Coronary artery (tissue), 2 donors: ENCODE measurements around the gene BPIFB4.
A peak's percentile ranks its signal among the peaks of the same experiment; 100 is the strongest.
"Not testable (repeated sequence)": the region's sequence is repeated elsewhere in the genome, so short reads cannot be mapped to it uniquely, and the experiment has no call there.

Source experiments
- DNase-seq: peaks from one replicate; pipeline ENCODE4 v3.0.0-alpha.2; 2017; ENCODE audit warnings: low spot score
- H3K27ac ChIP-seq, 2 donors: fragments of 200-600 bp; sonication (generic); one replicate each; pipeline ENCODE4 v1.5.1; 2016 to 2019
- H3K4me3 ChIP-seq: fragments of 200-600 bp; sonication (generic); 2 replicates; pipeline ENCODE4 v1.5.1; 2016; ENCODE audit warnings: mild to moderate bottlenecking, moderate library complexity
- TF ChIP-seq, protein P1 (sequence below): fragments of 200-600 bp; sonication (generic); IDR thresholded peaks from one replicate; pipeline ENCODE4 v1.5.1; 2019; ENCODE audit warnings: antibody characterized with exemption

The BPIFB4 gene

DNA sequence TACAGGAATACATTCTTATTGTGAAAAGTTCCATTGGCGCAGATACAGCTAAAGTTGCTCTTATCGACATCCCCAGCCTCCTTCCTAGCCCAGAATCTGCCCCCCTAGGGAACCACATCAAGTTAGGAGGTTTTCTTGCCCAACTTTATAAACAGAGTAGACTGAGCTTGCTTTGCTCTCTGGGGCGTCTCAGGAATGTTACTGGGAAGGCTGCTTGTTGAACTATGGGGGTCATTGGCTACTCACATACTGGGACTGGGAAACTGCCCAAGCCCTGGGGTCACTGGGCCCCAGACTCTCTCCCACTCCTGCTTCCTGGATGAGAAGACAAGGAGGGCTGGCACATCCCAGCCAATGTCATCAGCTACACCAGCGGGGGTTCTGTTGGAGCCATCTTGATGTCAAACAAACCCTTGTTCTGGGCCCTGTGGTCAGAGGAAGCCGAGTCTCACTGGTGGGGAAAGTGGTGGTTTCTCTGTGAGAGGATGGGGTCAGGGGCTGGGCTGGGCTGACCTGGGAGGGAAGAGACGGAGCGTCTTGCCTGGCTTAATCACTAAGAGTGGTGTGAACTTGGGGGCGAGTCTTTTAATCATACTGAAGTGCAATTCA is 26.0 kb downstream of the BPIFB4 start:
- Histone ChIP-seq H3K4me3 (no peak overlapping the region), H3K27ac (peak overlapping the region in 1 of 2 donors; percentile 66)
- TF ChIP-seq, protein P1, sequence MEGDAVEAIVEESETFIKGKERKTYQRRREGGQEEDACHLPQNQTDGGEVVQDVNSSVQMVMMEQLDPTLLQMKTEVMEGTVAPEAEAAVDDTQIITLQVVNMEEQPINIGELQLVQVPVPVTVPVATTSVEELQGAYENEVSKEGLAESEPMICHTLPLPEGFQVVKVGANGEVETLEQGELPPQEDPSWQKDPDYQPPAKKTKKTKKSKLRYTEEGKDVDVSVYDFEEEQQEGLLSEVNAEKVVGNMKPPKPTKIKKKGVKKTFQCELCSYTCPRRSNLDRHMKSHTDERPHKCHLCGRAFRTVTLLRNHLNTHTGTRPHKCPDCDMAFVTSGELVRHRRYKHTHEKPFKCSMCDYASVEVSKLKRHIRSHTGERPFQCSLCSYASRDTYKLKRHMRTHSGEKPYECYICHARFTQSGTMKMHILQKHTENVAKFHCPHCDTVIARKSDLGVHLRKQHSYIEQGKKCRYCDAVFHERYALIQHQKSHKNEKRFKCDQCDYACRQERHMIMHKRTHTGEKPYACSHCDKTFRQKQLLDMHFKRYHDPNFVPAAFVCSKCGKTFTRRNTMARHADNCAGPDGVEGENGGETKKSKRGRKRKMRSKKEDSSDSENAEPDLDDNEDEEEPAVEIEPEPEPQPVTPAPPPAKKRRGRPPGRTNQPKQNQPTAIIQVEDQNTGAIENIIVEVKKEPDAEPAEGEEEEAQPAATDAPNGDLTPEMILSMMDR: no peak
- no peak for DNase-seq

DNA sequence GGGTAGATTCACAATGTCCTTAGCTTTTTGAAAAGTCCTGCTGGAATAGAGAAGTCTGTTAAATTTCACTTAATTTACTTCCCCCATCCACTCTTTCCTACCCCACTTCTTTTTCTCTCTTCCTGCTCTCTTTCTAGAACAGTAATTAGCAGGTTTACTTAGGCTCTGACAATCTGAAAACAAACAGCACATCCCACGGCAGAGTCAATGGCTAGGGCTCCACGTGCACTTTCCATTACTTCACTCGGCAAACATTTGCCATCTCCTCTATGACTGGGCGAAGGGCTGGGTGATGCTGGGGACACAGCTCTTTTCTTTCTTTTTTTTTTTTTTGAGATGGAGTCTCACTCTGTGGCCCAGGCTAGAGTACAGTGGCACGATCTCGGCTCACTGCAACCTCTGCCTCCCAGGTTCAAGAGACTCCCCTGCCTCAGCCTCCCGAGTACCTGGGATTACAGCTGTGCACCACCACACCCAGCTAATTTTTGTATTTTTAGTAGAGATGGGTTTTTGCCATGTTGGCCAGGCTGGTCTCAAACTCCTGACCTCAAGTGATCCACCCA is 26.7 kb downstream of the BPIFB4 start:
- peak overlapping the region in 1 of 2 donors; percentile 66 for H3K27ac ChIP-seq
- not testable (repeated sequence) for H3K4me3 ChIP-seq, DNase-seq

DNA sequence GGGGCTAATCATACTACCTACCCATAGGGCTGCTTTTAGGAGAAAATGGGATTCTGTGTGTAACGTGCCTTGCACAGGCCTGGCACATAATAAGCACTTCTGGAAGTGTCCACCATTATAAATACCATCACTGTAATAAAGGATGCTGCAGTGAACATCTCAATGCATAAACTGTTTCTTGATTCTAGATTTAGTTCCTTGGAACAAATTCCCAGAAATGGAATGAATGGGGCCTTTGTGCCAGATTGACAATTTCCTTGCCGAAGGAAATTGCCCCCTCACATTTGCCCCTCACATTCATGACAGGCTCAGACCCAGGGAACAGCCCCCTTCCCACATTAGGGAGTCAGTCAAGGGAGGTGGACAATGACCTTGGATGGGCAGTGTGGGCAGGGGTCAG is 29.2 kb downstream of the BPIFB4 start:
- Histone ChIP-seq H3K4me3 (no peak overlapping the region), H3K27ac (no peak overlapping the region)
- TF ChIP-seq, protein P1: no peak
- no peak for DNase-seq

DNA sequence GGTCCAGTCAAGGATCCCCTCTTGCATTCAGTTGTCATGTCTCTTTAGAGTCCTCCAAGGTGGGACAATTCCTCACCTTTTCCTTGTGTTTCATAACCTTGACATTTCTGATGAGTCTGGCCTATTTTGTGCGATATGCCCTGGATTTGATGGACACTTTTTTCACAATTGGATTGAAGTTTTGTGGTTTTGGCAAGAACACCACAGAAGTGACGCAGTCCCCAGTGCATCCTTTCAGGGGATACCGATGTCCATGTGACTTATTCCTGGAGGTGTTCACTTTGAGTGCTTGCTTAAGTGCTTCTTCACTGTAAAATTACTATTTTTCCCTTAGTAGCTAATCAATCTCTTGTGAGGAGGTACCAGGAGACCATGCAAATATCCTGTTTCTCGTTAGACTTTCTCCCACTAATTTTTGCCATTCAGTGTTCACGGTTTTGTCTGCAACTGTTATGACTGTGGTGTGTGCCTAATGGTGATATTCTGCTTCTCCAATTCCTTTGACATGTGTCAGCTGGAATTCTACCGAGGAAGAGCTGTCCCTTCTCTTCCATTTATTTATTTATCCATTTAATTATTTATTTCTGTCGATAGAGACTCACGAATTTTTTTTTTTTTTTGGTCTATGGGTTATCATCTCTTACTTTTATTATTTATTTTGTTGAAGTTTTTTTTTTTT is 30.8 kb downstream of the BPIFB4 start:
- no peak overlapping the region for H3K27ac ChIP-seq
- no peak for DNase-seq
- TF ChIP-seq, protein P1: no peak
- no peak overlapping the region for H3K4me3 ChIP-seq

DNA sequence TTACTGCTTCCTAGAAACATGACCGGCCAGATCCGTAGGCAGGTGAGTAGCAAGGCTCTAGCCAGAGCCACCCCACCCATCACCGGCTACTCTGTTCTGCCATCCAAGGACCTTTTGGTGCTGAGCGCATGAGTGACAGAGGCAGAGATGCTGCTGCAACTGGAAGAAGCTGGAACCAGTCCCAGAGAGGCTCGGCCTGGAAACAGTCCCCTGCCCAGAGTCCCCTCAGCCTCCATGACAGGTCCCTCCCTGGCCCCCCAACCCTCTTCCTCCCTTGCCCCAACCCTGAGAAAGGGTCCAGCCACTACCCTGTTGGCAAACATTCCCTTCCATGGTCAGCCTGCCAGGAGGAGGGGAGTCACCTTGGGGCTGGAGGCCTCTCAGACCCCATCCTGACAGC is 31.9 kb downstream of the BPIFB4 start:
- TF ChIP-seq, protein P1: no peak
- H3K27ac ChIP-seq: no peak overlapping the region
- no peak for DNase-seq
- H3K4me3 ChIP-seq: no peak overlapping the region

DNA sequence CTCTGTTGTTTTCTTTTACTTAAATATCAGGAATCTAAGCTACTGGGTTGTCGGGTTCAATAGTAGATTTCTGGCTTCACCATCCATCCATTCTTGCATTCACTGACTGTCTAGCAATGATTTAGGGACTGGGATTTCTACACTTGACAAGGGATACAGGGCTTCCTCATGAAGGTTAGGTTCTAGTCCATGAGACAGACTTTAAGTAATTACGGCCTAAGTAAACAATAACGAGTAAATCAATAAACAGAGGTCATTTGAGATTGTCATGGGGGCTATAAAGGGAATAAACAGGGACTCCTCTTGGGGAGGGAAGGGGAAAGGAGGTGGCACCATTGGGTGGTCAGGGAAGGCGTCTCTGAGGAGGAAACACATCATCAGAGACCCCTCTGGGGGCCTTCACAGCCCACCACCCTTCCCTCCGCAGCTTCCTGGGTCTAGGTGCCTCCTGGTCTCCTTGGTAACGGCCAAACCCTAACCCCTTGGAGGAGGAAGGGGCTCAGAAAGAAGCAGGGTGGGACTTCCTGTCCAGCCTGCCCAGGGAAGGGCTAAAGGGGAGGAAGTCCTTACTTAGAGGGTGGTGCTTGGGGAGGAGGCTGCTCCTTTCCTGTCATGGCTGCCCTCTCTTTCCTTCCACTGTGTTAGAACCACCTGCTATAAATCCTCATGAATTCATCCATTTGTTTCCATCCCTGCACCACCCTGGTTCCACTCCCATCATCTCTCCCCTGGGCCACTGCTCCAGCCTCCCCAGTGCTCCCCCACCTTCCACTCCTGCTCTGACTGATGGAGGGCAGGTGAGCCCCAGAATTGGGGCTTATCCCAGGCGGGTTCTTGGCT is 33.3 kb downstream of the BPIFB4 start:
- TF ChIP-seq, protein P1: no peak
- DNase-seq: no peak
- no peak overlapping the region for H3K27ac ChIP-seq

DNA sequence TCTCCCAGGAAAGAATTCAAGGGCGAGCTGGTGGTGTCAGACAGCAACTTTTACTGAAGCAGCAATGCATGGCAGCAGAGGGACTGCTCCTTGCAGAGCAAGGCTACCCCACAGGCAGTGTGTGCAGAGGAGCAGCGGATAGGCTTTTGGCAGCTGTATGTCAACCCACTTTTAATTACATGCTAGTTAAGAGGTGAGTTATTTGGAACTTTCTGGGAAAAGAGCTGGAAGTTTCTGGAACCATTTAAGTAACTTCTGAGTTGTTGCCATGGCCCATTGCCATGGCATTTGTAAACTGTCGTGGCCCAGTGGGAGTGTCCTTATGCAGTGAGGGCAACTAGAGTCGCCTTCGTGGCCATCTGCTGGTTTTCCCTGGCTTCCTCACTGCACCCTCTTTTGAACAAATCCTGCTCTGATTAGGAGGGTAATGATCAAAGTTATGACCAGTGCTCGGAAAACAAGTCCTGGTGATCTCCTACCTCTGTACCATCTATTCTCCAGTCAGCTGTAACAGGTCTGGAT is 34.0 kb downstream of the BPIFB4 start:
- DNase-seq: no peak
- Histone ChIP-seq H3K4me3 (no peak overlapping the region), H3K27ac (no peak overlapping the region)
- TF ChIP-seq, protein P1: no peak

More for the DNA sequence above, 33.3 kb downstream of the BPIFB4 start:
- no peak overlapping the region for H3K4me3 ChIP-seq

DNA sequence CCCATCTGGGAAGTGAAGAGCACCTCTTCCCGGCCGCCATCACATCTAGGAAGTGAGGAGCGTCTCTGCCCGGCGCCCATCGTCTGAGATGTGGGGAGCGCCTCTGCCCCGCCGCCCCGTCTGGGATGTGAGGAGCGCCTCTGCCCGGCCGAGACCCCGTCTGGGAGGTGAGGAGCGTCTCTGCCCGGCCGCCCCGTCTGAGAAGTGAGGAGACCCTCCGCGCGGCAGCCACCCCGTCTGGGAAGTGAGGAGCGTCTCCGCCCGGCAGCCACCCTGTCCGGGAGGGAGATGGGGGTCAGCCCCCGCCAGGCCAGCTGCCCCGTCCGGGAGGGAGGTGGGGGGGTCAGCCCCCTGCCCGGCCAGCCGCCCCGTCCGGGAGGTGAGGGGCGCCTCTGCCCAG is 36.1 kb downstream of the BPIFB4 start:
- not testable (repeated sequence) for H3K4me3 ChIP-seq, DNase-seq, H3K27ac ChIP-seq
